ENCODE measurements around the gene CUX1. TPM values are rescaled to one million over a fixed set of nuclear protein-coding genes. Genes with fewer than 3 reads are reported as not detected.

Gene CUX1
- total and polyA plus RNA-seq, 2 donors (not counting 1 experiment from before 2014, with no cell fraction given), result 10.8 to 86.5 TPM

DNA sequence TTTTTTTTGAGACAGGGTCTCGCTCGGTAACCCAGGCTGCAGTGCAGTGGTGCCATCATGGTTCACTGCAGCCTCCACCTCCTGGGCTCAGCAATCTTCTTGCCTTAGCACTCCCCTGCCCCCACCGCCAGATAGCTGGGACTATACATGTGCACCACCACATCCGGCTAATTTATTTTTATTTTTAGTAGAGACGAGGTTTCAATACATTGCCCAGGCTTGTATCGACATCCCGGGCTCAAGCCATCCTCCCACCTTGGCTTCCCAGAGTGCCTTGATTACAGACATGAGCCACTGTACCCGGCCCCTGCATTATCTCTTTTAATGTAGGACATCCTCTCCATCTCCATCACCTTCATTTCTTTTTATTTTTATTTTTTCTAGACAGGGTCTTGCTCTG, 213.3 kb downstream of the CUX1 start:
- Histone ChIP-seq H3K4me1 (ENCODE audit: control insufficient read depth in 2 of 2, insufficient read depth in 2 of 2, low read length in 2 of 2) (peaks cover 4 to 7% of the 10 kb centered on the region in 2 donors), H3K9ac (ENCODE audit: low read length) (no peak overlapping the region), H3K36me3 (replicated peaks in 1 of 2; ENCODE audit: control extremely low read depth in 1 of 2, control insufficient read depth in 1 of 2, extremely low read depth in 1 of 2, insufficient read depth in 2 of 2, low read length in 1 of 2) (peaks cover 0 to 2% of the 10 kb centered on the region in 2 experiments), H2AFZ (ENCODE audit: insufficient read depth, low read depth, low read length, poor library complexity, severe bottlenecking) (no peak overlapping the region), H4K20me1 (ENCODE audit: control insufficient read depth, insufficient read depth, low read length, poor library complexity, severe bottlenecking) (no peaks in the 10 kb centered on the region), H3K27me3 (replicated peaks in 1 of 4; ENCODE audit: control extremely low read depth in 1 of 4, control insufficient read depth in 3 of 4, insufficient read depth in 4 of 4, low read length in 3 of 4) (no peaks in the 10 kb centered on the region), H3K4me2 (replicated peaks; ENCODE audit: low read depth, low read length, poor library complexity, severe bottlenecking) (no peak overlapping the region), H3K9me3 (ENCODE audit: control extremely low read depth in 1 of 3, control insufficient read depth in 2 of 3, insufficient read depth in 1 of 3, low read length in 2 of 3) (no peaks in the 10 kb centered on the region), H3K4me3 (ENCODE audit: control extremely low read depth in 1 of 5, extremely low read depth in 1 of 5, insufficient read depth in 1 of 5, low read depth in 2 of 5, low read length in 4 of 5) (no peak overlapping the region), H3K27ac (ENCODE audit: low read length in 2 of 2) (no peak overlapping the region), H3K79me2 (ENCODE audit: control insufficient read depth, insufficient read depth, low read length) (peaks cover 6% of the 10 kb centered on the region)
- 96% methylated on average over 3 of the region's 8 CpGs for WGBS (ENCODE audit: insufficient coverage)
- DNase-seq, result no peak
- H3K27ac Mint-ChIP-seq, result no peak overlapping the region
- H3K4me1 Mint-ChIP-seq, result peaks cover 21% of the 10 kb centered on the region
- H3K9me3 Mint-ChIP-seq (ENCODE audit: insufficient read depth), result no peaks in the 10 kb centered on the region
- TF ChIP-seq, protein P1, sequence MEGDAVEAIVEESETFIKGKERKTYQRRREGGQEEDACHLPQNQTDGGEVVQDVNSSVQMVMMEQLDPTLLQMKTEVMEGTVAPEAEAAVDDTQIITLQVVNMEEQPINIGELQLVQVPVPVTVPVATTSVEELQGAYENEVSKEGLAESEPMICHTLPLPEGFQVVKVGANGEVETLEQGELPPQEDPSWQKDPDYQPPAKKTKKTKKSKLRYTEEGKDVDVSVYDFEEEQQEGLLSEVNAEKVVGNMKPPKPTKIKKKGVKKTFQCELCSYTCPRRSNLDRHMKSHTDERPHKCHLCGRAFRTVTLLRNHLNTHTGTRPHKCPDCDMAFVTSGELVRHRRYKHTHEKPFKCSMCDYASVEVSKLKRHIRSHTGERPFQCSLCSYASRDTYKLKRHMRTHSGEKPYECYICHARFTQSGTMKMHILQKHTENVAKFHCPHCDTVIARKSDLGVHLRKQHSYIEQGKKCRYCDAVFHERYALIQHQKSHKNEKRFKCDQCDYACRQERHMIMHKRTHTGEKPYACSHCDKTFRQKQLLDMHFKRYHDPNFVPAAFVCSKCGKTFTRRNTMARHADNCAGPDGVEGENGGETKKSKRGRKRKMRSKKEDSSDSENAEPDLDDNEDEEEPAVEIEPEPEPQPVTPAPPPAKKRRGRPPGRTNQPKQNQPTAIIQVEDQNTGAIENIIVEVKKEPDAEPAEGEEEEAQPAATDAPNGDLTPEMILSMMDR (IDR thresholded peaks at IDR 0.05), result no peak
- TF ChIP-seq EZH2 (IDR thresholded peaks at IDR 0.05; ENCODE audit: borderline replicate concordance, insufficient read depth, low read depth, low read length, poor library complexity, severe bottlenecking), result no peak
- ChIA-PET POLR2A (no interaction called here), CTCF (no interaction called here)
- H3K4me3 Mint-ChIP-seq, result no peak overlapping the region
- H3K27me3 Mint-ChIP-seq, result no peaks in the 10 kb centered on the region
- no peak for ATAC-seq (ENCODE audit: low read depth)
- intact Hi-C loops (cut with micrococcal nuclease), result no loop called here

- peaks cover 6% of the 10 kb centered on the region for H3K79me2 ChIP-seq (ENCODE audit: control insufficient read depth, insufficient read depth, low read length)
Observed at GRCh38 chr7:102036958-102037357, 219.5 kb downstream of the CUX1 start.

More at GRCh38 chr7:102036958-102037357, 219.5 kb downstream of the CUX1 start:
- Histone ChIP-seq H3K27me3 (replicated peaks in 1 of 4; ENCODE audit: control extremely low read depth in 1 of 4, control insufficient read depth in 3 of 4, insufficient read depth in 4 of 4, low read length in 3 of 4) (no peaks in the 10 kb centered on the region), H2AFZ (ENCODE audit: insufficient read depth, low read depth, low read length, poor library complexity, severe bottlenecking) (no peak overlapping the region), H3K4me2 (replicated peaks; ENCODE audit: low read depth, low read length, poor library complexity, severe bottlenecking) (no peak overlapping the region), H3K27ac (ENCODE audit: low read length in 2 of 2) (no peak overlapping the region), H3K4me1 (ENCODE audit: control insufficient read depth in 2 of 2, insufficient read depth in 2 of 2, low read length in 2 of 2) (no peaks in the 10 kb centered on the region), H4K20me1 (ENCODE audit: control insufficient read depth, insufficient read depth, low read length, poor library complexity, severe bottlenecking) (no peaks in the 10 kb centered on the region), H3K4me3 (ENCODE audit: control extremely low read depth in 1 of 5, extremely low read depth in 1 of 5, insufficient read depth in 1 of 5, low read depth in 2 of 5, low read length in 4 of 5) (no peak overlapping the region), H3K9me3 (ENCODE audit: control extremely low read depth in 1 of 3, control insufficient read depth in 2 of 3, insufficient read depth in 1 of 3, low read length in 2 of 3) (no peaks in the 10 kb centered on the region), H3K9ac (ENCODE audit: low read length) (no peak overlapping the region), H3K36me3 (replicated peaks in 1 of 2; ENCODE audit: control extremely low read depth in 1 of 2, control insufficient read depth in 1 of 2, extremely low read depth in 1 of 2, insufficient read depth in 2 of 2, low read length in 1 of 2) (peaks cover 0 to 3% of the 10 kb centered on the region in 2 experiments)
- H3K27me3 Mint-ChIP-seq, result no peaks in the 10 kb centered on the region
- DNase-seq, result no peak
- ATAC-seq (ENCODE audit: low read depth), result no peak
- no peaks in the 10 kb centered on the region for H3K9me3 Mint-ChIP-seq (ENCODE audit: insufficient read depth)
- no peak overlapping the region for H3K4me3 Mint-ChIP-seq
- H3K27ac Mint-ChIP-seq, result no peak overlapping the region
- H3K4me1 Mint-ChIP-seq, result no peaks in the 10 kb centered on the region
- 100% methylated on average over 1 of the region's 5 CpGs for WGBS (ENCODE audit: insufficient coverage)
- TF ChIP-seq EZH2 (IDR thresholded peaks at IDR 0.05; ENCODE audit: borderline replicate concordance, insufficient read depth, low read depth, low read length, poor library complexity, severe bottlenecking), result no peak
- TF ChIP-seq, protein P1 (IDR thresholded peaks at IDR 0.05), result no peak
- CTCF ChIA-PET, result interaction anchor here (0.9 kb wide), 1 partner anchor 236 kb away, joined by 3 read pairs; no protein-coding TSS in a partner anchor
- POLR2A ChIA-PET, result interaction anchor here (0.6 kb wide), 1 partner anchor 38 kb away, joined by 5 read pairs; no protein-coding TSS in a partner anchor
- intact Hi-C loops (cut with micrococcal nuclease), result no loop called here
